Smooth muscle cell (in vitro differentiated cells): ENCODE data around the gene TULP4. TPM values are rescaled to one million over a fixed set of nuclear protein-coding genes. Genes with fewer than 3 reads are reported as not detected.

ENCODE experiments used
- DNase-seq: peaks from one replicate; lab custom pipeline; 2025; ENCODE audit not compliant: unreplicated experiment; lab: John Stamatoyannopoulos, UW
- H2AFZ ChIP-seq: fragments of 200-600 bp; sonication (generic); 2 replicates; pipeline ENCODE4 v1.6.0; 2016; ENCODE audit warnings: antibody characterized with exemption, low read depth, mild to moderate bottlenecking
- H3F3A ChIP-seq: fragments of 200-600 bp; sonication (generic); 2 replicates; pipeline ENCODE4 v1.6.0; 2017; ENCODE audit warnings: antibody characterized with exemption, low read depth
- H3K27ac ChIP-seq: fragments of 200-600 bp; sonication (generic); 2 replicates; pipeline ENCODE4 v1.5.1; 2016; ENCODE audit warnings: low read depth, mild to moderate bottlenecking
- H3K27me3 ChIP-seq: fragments of 200-600 bp; sonication (generic); 2 replicates; pipeline ENCODE4 v1.6.1; 2016; ENCODE audit warnings: low read depth, mild to moderate bottlenecking
- H3K36me3 ChIP-seq: fragments of 200-600 bp; sonication (generic); 2 replicates; pipeline ENCODE4 v1.5.1; 2016; ENCODE audit warnings: low read depth
- H3K4me1 ChIP-seq: fragments of 200-600 bp; sonication (generic); 2 replicates; pipeline ENCODE4 v1.5.1; 2016; ENCODE audit warnings: low read depth
- H3K4me2 ChIP-seq: fragments of 200-600 bp; sonication (generic); 2 replicates; pipeline ENCODE4 v1.6.0; 2016; ENCODE audit warnings: mild to moderate bottlenecking
- H3K4me3 ChIP-seq: fragments of 200-600 bp; sonication (generic); 2 replicates; pipeline ENCODE4 v1.5.1; 2016; ENCODE audit warnings: mild to moderate bottlenecking
- H3K79me2 ChIP-seq: fragments of 200-600 bp; sonication (generic); 2 replicates; pipeline ENCODE4 v1.6.0; 2016; ENCODE audit warnings: low read depth, mild to moderate bottlenecking
- H3K9ac ChIP-seq: fragments of 200-600 bp; sonication (generic); 2 replicates; pipeline ENCODE4 v1.6.0; 2016; ENCODE audit warnings: low read depth
- H3K9me3 ChIP-seq: fragments of 200-600 bp; sonication (generic); replicated peaks from 2 replicates; pipeline ENCODE4 v1.5.1; 2016; ENCODE audit warnings: low read depth
- H4K20me1 ChIP-seq: fragments of 200-600 bp; sonication (generic); 2 replicates; pipeline ENCODE4 v1.6.0; 2016; ENCODE audit warnings: low read depth
- WGBS: methylation state at CpG from one replicate; pipeline ENCODE4 v1.1.7; 2016; ENCODE audit warnings: low lambda C conversion rate; 5-methylcytosine and 5-hydroxymethylcytosine counted together
- polyA plus RNA-seq: library from polyadenylated mRNA; unstranded; fragments of >200 nt; fragmentation: Nextera tagmentation; extraction: Ambion mirVana; gene quantifications from 2 replicates; pipeline ENCODE4 v1.2.1, GENCODE V29; 2016
- total RNA-seq: library from RNA; depleted of rRNA; stranded (reverse); fragments of >200 nt; gene quantifications from 2 replicates; pipeline ENCODE4 v1.2.3, GENCODE V29; 2014
- TF ChIP-seq, protein P1 (sequence below): fragments of 200-600 bp; sonication (generic); IDR thresholded peaks from 2 replicates; pipeline ENCODE4 v1.5.1; 2017; ENCODE audit warnings: borderline replicate concordance, mild to moderate bottlenecking, antibody characterized with exemption; ENCODE audit not compliant: insufficient read depth, poor library complexity, severe bottlenecking

TULP4 gene
- total and polyA plus RNA-seq, 2 experiments from 2014 or later = 16.1 to 85.0 TPM

DNA sequence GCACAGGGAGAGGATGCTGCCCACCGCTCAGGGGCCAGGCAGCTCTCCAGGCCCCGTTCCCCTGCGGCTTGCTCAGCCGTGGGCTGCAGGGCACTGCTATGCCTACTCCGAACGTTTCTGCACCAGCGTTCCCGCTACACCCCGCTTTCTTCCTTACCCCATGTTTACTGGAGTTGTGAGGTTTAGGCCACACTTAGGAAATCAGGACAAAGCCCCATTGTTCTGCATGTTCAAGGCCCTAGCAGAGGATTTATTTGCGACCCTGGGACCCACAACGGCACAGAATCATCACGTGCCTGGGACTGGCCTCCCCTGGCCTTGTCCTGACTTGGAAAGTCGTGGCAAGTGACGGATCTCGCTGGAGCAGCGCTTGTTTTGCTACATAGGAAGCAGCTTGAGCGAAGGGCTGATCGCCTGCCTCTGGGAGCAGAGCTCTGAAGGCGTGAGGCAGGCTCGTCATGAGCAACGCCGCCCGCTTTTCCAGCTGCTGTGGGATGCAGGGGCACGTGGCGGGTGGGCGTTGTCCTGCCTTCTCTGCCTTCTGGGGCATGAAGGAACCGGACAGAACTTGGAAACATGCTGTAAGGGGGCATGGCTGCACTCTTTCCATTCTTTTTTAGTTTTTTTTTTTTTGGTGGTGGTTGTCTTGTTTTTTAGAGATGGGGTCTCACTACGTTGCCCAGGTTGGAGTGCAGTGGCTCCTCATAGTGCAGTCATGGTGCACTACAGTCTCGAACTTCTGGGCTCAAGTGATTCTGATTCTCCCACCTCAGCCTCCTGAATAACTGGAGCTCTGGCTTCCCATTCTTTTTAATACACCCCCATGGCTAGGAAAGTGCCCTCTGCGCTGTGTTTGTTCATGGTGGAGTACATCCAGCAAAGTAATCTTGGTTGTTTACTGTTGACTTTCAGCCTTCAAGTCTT lies 233.0 kb downstream of the TULP4 start:
- WGBS = 85% methylated on average over 30 of the region's 30 CpGs
- Histone ChIP-seq H3K4me3 (no peak overlapping the region), H3K27ac (no peak overlapping the region), H3K9me3 (no peaks in the 10 kb centered on the region), H3F3A (no peaks in the 10 kb centered on the region), H3K36me3 (no peaks in the 10 kb centered on the region), H3K4me1 (no peaks in the 10 kb centered on the region), H4K20me1 (no peaks in the 10 kb centered on the region), H3K27me3 (no peaks in the 10 kb centered on the region), H3K79me2 (no peaks in the 10 kb centered on the region), H3K4me2 (no peak overlapping the region), H2AFZ (no peak overlapping the region), H3K9ac (no peak overlapping the region)
- TF ChIP-seq, protein P1, sequence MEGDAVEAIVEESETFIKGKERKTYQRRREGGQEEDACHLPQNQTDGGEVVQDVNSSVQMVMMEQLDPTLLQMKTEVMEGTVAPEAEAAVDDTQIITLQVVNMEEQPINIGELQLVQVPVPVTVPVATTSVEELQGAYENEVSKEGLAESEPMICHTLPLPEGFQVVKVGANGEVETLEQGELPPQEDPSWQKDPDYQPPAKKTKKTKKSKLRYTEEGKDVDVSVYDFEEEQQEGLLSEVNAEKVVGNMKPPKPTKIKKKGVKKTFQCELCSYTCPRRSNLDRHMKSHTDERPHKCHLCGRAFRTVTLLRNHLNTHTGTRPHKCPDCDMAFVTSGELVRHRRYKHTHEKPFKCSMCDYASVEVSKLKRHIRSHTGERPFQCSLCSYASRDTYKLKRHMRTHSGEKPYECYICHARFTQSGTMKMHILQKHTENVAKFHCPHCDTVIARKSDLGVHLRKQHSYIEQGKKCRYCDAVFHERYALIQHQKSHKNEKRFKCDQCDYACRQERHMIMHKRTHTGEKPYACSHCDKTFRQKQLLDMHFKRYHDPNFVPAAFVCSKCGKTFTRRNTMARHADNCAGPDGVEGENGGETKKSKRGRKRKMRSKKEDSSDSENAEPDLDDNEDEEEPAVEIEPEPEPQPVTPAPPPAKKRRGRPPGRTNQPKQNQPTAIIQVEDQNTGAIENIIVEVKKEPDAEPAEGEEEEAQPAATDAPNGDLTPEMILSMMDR = no peak
- no peak for DNase-seq

DNA sequence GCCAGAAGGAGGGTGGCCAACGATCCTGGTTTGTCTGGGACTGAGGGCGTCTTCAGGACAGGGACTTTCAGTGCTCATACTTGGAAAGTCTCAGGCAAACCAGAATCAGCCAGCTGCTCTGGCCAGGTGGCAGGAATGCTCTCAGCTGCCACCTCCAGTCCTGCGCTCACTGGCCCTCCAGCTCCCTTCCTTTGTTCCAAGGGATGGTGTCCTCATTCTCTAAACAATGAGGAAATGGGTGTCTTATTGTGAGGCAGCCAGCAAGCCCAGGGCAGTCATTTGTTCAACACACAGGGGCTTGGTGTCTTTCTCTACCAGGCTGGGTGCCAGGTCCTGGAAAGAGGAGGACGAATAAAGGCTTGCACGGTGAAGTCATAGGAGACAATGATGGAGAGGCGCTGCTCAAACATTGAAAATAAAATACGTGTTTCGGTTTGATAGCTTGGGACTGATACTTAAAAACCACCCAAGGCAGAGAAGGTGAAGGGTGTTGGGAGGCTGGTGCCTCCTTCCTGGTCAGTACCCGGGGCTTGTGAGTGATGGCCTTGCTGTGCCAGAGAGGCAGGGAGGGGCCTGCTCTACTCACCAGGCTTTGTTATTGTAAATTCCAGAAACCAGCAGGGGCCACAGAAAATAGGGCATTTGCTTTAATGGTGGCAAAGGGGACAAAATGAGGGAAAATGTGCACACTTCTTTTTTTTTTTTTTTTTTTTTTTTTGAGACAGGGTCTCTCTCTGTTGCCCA lies 236.3 kb downstream of the TULP4 start:
- no peak overlapping the region for H2AFZ ChIP-seq
- H3K4me2 ChIP-seq = no peak overlapping the region
- TF ChIP-seq, protein P1 = no peak

DNA sequence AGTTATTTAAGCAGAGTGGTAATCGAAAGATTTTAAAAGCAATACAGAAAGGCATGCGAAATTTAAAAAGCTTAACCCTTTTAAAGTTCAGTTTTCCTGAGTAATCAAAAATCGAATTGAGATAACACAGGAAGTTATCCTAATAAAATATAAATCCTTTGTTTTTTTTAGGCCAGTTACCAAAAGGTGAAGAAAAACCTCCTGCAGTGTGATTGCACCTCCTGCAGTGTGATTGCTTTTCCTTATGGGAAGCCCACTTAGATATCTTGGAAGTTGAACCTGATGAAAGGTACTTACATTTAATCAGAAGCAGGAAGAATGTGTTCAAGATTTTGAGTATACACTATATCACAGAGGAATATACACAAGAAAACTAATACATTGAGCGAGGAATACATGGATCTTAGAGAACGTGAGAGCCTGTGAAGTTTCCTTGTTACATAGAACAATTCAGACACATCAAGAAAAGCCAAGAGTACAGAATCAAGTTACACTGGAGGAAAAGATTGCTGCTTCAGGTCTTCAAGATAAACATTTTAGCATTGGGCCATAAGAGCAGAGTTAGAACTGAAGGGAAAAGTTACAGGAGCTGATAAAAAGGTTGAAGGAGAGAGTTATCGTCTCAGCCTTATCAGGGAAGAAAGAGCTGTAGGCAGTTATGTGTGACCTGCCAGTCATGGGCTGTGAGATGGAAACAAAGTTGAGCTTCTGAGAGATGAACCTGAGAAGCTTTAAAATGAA lies 240.0 kb downstream of the TULP4 start:
- H3K36me3 ChIP-seq = no peaks in the 10 kb centered on the region
- 78% methylated on average over 6 of the region's 6 CpGs for WGBS
- no peak overlapping the region for H3K4me3 ChIP-seq
- no peak overlapping the region for H3K4me2 ChIP-seq
- H3K9ac ChIP-seq = no peak overlapping the region
- H3K27me3 ChIP-seq = no peaks in the 10 kb centered on the region
- no peaks in the 10 kb centered on the region for H3K4me1 ChIP-seq
- DNase-seq = no peak
- H4K20me1 ChIP-seq = no peaks in the 10 kb centered on the region
- H3K9me3 ChIP-seq = no peaks in the 10 kb centered on the region
- no peaks in the 10 kb centered on the region for H3K79me2 ChIP-seq
- TF ChIP-seq, protein P1 = no peak
- no peak overlapping the region for H3K27ac ChIP-seq
- no peak overlapping the region for H2AFZ ChIP-seq
- H3F3A ChIP-seq = no peaks in the 10 kb centered on the region

More for the DNA sequence above, 236.3 kb downstream of the TULP4 start:
- WGBS = 92% methylated on average over 9 of the region's 9 CpGs
- no peak for DNase-seq
- no peaks in the 10 kb centered on the region for H3K9me3 ChIP-seq
- no peaks in the 10 kb centered on the region for H4K20me1 ChIP-seq
- no peaks in the 10 kb centered on the region for H3K36me3 ChIP-seq
- H3K27me3 ChIP-seq = no peaks in the 10 kb centered on the region
- no peak overlapping the region for H3K9ac ChIP-seq
- no peak overlapping the region for H3K4me3 ChIP-seq
- no peaks in the 10 kb centered on the region for H3K4me1 ChIP-seq
- H3K27ac ChIP-seq = no peak overlapping the region
- no peaks in the 10 kb centered on the region for H3K79me2 ChIP-seq
- no peaks in the 10 kb centered on the region for H3F3A ChIP-seq
